Measurements from ENCODE around the gene SPNS2. TPM values are rescaled to one million over a fixed set of nuclear protein-coding genes. Genes with fewer than 3 reads are reported as not detected.

Gene SPNS2
- total RNA-seq, 1 experiment from 2014 or later = 33.8 TPM

GRCh38 chr17:4555873-4556759 is 57.4 kb downstream of the SPNS2 start:
- H3K27me3 ChIP-seq (ENCODE audit: insufficient read depth, low read depth) = no peaks in the 10 kb centered on the region
- H3K9me3 ChIP-seq (ENCODE audit: insufficient read depth, low read depth) = no peaks in the 10 kb centered on the region
- TF ChIP-seq EZH2 (IDR thresholded peaks at IDR 0.05; ENCODE audit: low read depth) (no peak), CTCF (conservative IDR thresholded peaks at IDR 0.05) (no peak)
- peak overlapping the region; percentile 94 for H3K4me3 ChIP-seq
- peaks cover 36% of the 10 kb centered on the region for H3K79me2 ChIP-seq (ENCODE audit: low read depth)
- H3K4me1 ChIP-seq (replicated peaks; ENCODE audit: insufficient read depth) = peaks cover 15% of the 10 kb centered on the region
- CTCF ChIA-PET = interaction anchor here (0.6 kb wide), 1 partner anchor 22 kb away, joined by 4 read pairs; no protein-coding TSS in a partner anchor
- DNase-seq = no peak
- H2AFZ ChIP-seq = peak overlapping the region; percentile 89
- H3K36me3 ChIP-seq (ENCODE audit: low read depth) = peaks cover 26% of the 10 kb centered on the region
- H3K9me2 ChIP-seq (ENCODE audit: insufficient read depth) = no peaks in the 10 kb centered on the region
- peak overlapping the region; percentile 97 for H3K4me2 ChIP-seq
- H4K20me1 ChIP-seq (ENCODE audit: insufficient read depth) = no peaks in the 10 kb centered on the region; the same call in 1 of the 2 replicates
- H3F3A ChIP-seq (ENCODE audit: insufficient read depth, low read depth) = peaks cover 11% of the 10 kb centered on the region
- intact Hi-C loops (cut with micrococcal nuclease; ENCODE audit: unreplicated experiment) = loop anchor here (2.0 kb wide), 2 partner anchors 41 to 79 kb away; no protein-coding TSS in a partner anchor
- BruUV-seq (replicated peaks) = no TSS peak
- no peak overlapping the region for H3K27ac ChIP-seq
- POLR2A ChIA-PET (ENCODE audit: unreplicated experiment) = interaction anchor here (0.6 kb wide), 1 partner anchor 42 kb away, joined by 4 read pairs; no protein-coding TSS in a partner anchor

GRCh38 chr17:4556996-4557395 is 58.3 kb downstream of the SPNS2 start:
- Histone ChIP-seq H3K79me2 (ENCODE audit: low read depth) (peaks cover 32% of the 10 kb centered on the region), H3K36me3 (ENCODE audit: low read depth) (peaks cover 18% of the 10 kb centered on the region), H2AFZ (no peak overlapping the region), H3K9me2 (ENCODE audit: insufficient read depth) (no peaks in the 10 kb centered on the region), H4K20me1 (ENCODE audit: insufficient read depth) (no peaks in the 10 kb centered on the region), H3K27me3 (ENCODE audit: insufficient read depth, low read depth) (no peaks in the 10 kb centered on the region), H3K4me1 (replicated peaks; ENCODE audit: insufficient read depth) (peaks cover 15% of the 10 kb centered on the region), H3K9me3 (ENCODE audit: insufficient read depth, low read depth) (no peaks in the 10 kb centered on the region), H3K27ac (no peak overlapping the region), H3K4me3 (no peak overlapping the region), H3F3A (ENCODE audit: insufficient read depth, low read depth) (peaks cover 12% of the 10 kb centered on the region), H3K4me2 (no peak overlapping the region)
- intact Hi-C loops (cut with micrococcal nuclease; ENCODE audit: unreplicated experiment) = no loop called here
- CTCF ChIA-PET = no interaction called here
- BruUV-seq (replicated peaks) = no TSS peak
- POLR2A ChIA-PET (ENCODE audit: unreplicated experiment) = no interaction called here
- DNase-seq = no peak
- TF ChIP-seq CTCF (conservative IDR thresholded peaks at IDR 0.05) (no peak), EZH2 (IDR thresholded peaks at IDR 0.05; ENCODE audit: low read depth) (no peak)

GRCh38 chr17:4557626-4558346 is 59.1 kb downstream of the SPNS2 start:
- intact Hi-C loops (cut with micrococcal nuclease; ENCODE audit: unreplicated experiment) = no loop called here
- H3F3A ChIP-seq (ENCODE audit: insufficient read depth, low read depth) = peaks cover 12% of the 10 kb centered on the region
- H3K9me3 ChIP-seq (ENCODE audit: insufficient read depth, low read depth) = no peaks in the 10 kb centered on the region
- H3K79me2 ChIP-seq (ENCODE audit: low read depth) = peaks cover 24% of the 10 kb centered on the region
- H2AFZ ChIP-seq = no peak overlapping the region
- peaks cover 13% of the 10 kb centered on the region for H3K36me3 ChIP-seq (ENCODE audit: low read depth)
- DNase-seq = no peak
- CTCF ChIA-PET = no interaction called here
- peaks cover 15% of the 10 kb centered on the region for H3K4me1 ChIP-seq (replicated peaks; ENCODE audit: insufficient read depth)
- H3K4me2 ChIP-seq = no peak overlapping the region
- no peaks in the 10 kb centered on the region for H3K9me2 ChIP-seq (ENCODE audit: insufficient read depth)
- POLR2A ChIA-PET (ENCODE audit: unreplicated experiment) = no interaction called here
- H3K4me3 ChIP-seq = no peak overlapping the region
- no peak for TF ChIP-seq EZH2 (IDR thresholded peaks at IDR 0.05; ENCODE audit: low read depth)
- TF ChIP-seq CTCF (conservative IDR thresholded peaks at IDR 0.05) = no peak
- no TSS peak for BruUV-seq (replicated peaks)
- H4K20me1 ChIP-seq (ENCODE audit: insufficient read depth) = no peaks in the 10 kb centered on the region
- no peak overlapping the region for H3K27ac ChIP-seq
- H3K27me3 ChIP-seq (ENCODE audit: insufficient read depth, low read depth) = no peaks in the 10 kb centered on the region

All from PC-9 (cell line).